Suprapubic skin (tissue), 3 donors: ENCODE data around the gene TOMM6.

Experiments
- EP300 ChIP-seq: sonication (generic); formaldehyde crosslinking; IDR thresholded peaks from one replicate; pipeline ENCODE4 v1.6.1; 2017; ENCODE audit warnings: antibody characterized with exemption
- POLR2A ChIP-seq, 2 donors: fragments of 450-650 bp; IDR thresholded peaks; one replicate each; pipeline ENCODE4 v1.6.1; 2017; ENCODE audit warnings: antibody characterized with exemption in 2 of 2, mild to moderate bottlenecking in 2 of 2, moderate library complexity in 2 of 2
- TF ChIP-seq, protein P1 (sequence below), 2 donors: fragments of 200-600 bp in 1 of 2; fragments of 450-650 bp in 1 of 2; sonication (generic) in 1 of 2; IDR thresholded peaks; one replicate each; pipeline ENCODE4 v1.5.1; 2016 to 2019; ENCODE audit warnings: antibody characterized with exemption in 2 of 2, mild to moderate bottlenecking in 1 of 2, moderate library complexity in 1 of 2

DNA sequence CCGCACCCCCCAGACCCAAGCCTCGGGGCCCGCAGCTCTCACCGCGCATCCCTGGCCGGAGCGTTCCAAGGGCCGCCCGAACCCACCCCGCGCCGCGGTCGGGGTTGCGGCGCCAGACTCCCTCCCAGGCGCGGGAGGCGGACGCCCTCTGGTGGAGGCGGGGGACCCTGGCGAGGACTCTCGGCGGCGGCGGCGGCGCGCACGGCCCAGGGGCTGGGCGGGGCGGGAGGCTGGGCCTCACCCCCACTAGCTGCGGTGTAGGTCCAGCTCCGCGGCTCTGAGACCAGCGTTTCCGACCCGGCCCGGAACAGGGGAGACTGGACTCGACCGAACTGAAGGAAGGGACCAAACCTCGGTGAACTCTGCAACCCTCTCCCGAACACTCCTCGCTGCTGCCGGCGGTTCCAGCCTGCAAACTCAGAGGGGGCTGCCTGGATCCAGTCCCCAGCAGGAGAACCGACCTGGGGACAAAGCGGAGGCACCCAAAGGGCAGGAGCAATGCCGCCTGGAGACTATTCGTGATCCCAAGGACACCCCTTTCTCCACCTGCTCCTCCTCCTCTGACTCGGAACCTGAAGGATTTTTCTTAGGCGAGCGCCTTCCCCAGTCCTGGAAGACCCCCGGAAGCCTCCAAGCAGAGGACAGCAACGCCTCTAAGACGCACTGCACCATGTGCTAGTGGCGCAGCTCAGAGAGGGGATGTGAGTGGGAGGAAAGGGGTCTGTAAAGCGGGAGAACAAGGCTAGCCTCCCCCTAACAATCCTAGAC, 859 bp upstream of the TOMM6 start:
- TF ChIP-seq, protein P1, sequence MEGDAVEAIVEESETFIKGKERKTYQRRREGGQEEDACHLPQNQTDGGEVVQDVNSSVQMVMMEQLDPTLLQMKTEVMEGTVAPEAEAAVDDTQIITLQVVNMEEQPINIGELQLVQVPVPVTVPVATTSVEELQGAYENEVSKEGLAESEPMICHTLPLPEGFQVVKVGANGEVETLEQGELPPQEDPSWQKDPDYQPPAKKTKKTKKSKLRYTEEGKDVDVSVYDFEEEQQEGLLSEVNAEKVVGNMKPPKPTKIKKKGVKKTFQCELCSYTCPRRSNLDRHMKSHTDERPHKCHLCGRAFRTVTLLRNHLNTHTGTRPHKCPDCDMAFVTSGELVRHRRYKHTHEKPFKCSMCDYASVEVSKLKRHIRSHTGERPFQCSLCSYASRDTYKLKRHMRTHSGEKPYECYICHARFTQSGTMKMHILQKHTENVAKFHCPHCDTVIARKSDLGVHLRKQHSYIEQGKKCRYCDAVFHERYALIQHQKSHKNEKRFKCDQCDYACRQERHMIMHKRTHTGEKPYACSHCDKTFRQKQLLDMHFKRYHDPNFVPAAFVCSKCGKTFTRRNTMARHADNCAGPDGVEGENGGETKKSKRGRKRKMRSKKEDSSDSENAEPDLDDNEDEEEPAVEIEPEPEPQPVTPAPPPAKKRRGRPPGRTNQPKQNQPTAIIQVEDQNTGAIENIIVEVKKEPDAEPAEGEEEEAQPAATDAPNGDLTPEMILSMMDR (IDR thresholded peaks at IDR 0.05): peak in 1 of 2 donors; percentile 93
- no peak for TF ChIP-seq POLR2A (IDR thresholded peaks at IDR 0.05)
- TF ChIP-seq EP300: no peak
